Colonic mucosa (tissue), 4 donors: ENCODE measurements around the gene UBE2E1. TPM values are rescaled to one million over a fixed set of nuclear protein-coding genes. Genes with fewer than 3 reads are reported as not detected.

Source experiments
- DNase-seq: peaks from one replicate; pipeline ENCODE4 v3.0.0-alpha.2; 2020
- H3K27ac ChIP-seq: fragments of 200-600 bp; one replicate; pipeline ENCODE4 v1.8.0; 2021
- H3K27me3 ChIP-seq: fragments of 200-600 bp; one replicate; pipeline ENCODE4 v1.8.0; 2021
- H3K36me3 ChIP-seq: fragments of 200-600 bp; one replicate; pipeline ENCODE4 v1.8.0; 2021
- H3K4me1 ChIP-seq: fragments of 200-600 bp; one replicate; pipeline ENCODE4 v1.8.0; 2021; ENCODE audit warnings: mild to moderate bottlenecking
- H3K4me3 ChIP-seq: fragments of 200-600 bp; one replicate; pipeline ENCODE4 v1.8.0; 2021
- H3K9ac ChIP-seq, 2 donors: one replicate each; pipeline ENCODE4 v1.7.0; 2013; ENCODE audit warnings: control low read depth in 2 of 2, low read depth in 2 of 2, low read length in 2 of 2
- H3K9me3 ChIP-seq: fragments of 200-600 bp; one replicate; pipeline ENCODE4 v1.8.0; 2021
- CTCF ChIP-seq: fragments of 200-600 bp; IDR thresholded peaks from one replicate; pipeline ENCODE4 v1.8.0; 2022; ENCODE audit warnings: antibody characterized with exemption, mild to moderate bottlenecking
- intact Hi-C: fragments of 100-400 bp; cut with DNase I; formaldehyde crosslinking; loops from one replicate; pipeline ENCODE4 v1.14.1; 2022
- total RNA-seq, 2 donors: library from RNA; stranded (reverse); fragmentation: NEBNext Ultra II Directional in 1 of 2; extraction: Animal tissue kit (Norgen Biotek cat#: 25700) in 1 of 2; gene quantifications; one replicate each; pipeline ENCODE4 v1.2.1, GENCODE V29; 2021
- donor health status: healthy.
- donor health status: DM: no; HTN: no; CAD: no.
- donor health status: DM: no; HTN: no; CAD: no.

The UBE2E1 gene
- total RNA-seq, 2 donors from 2014 or later, result 68.6 to 81.7 TPM

DNA sequence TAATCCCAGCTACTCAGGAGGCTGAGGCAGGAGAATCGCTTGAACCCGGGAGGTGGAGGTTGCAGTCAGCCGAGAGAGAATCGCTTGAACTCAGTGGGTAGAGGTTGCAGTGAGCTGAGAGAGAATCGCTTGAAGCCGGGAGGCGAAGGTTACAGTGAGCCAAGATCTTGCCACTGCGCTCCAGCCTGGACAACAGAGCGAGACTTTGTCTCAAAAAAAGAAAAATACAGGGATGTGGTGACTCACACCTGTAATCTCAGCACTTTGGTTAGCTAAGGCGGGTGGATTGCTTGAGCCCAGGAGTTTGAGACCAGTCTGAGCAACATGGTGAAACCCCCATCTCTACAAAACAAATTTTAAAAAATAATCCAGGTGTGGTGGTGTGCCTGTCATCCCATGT lies 26.8 kb downstream of the UBE2E1 start:
- no peak for DNase-seq
- no peaks in the 10 kb centered on the region for H3K27me3 ChIP-seq
- H3K9ac ChIP-seq, result no peak overlapping the region
- intact Hi-C loops, result no loop called here
- TF ChIP-seq CTCF, result no peak
- no peaks in the 10 kb centered on the region for H3K4me1 ChIP-seq
- H3K9me3 ChIP-seq, result no peaks in the 10 kb centered on the region
- no peaks in the 10 kb centered on the region for H3K36me3 ChIP-seq
- no peak overlapping the region for H3K4me3 ChIP-seq
- no peak overlapping the region for H3K27ac ChIP-seq

GRCh38 chr3:23834082-23834870 lies 28.5 kb downstream of the UBE2E1 start:
- Histone ChIP-seq H3K36me3 (no peaks in the 10 kb centered on the region), H3K27ac (no peak overlapping the region), H3K9ac (no peak overlapping the region), H3K9me3 (no peaks in the 10 kb centered on the region), H3K4me3 (no peak overlapping the region), H3K4me1 (no peaks in the 10 kb centered on the region), H3K27me3 (no peaks in the 10 kb centered on the region)
- TF ChIP-seq CTCF, result no peak
- intact Hi-C loops, result no loop called here
- DNase-seq, result no peak

GRCh38 chr3:23835087-23835486 lies 29.3 kb downstream of the UBE2E1 start:
- intact Hi-C loops, result no loop called here
- no peaks in the 10 kb centered on the region for H3K9me3 ChIP-seq
- H3K36me3 ChIP-seq, result no peaks in the 10 kb centered on the region
- H3K27me3 ChIP-seq, result no peaks in the 10 kb centered on the region
- DNase-seq, result no peak
- no peak overlapping the region for H3K9ac ChIP-seq
- no peaks in the 10 kb centered on the region for H3K4me1 ChIP-seq
- TF ChIP-seq CTCF, result no peak
- H3K27ac ChIP-seq, result no peak overlapping the region
- H3K4me3 ChIP-seq, result no peak overlapping the region

DNA sequence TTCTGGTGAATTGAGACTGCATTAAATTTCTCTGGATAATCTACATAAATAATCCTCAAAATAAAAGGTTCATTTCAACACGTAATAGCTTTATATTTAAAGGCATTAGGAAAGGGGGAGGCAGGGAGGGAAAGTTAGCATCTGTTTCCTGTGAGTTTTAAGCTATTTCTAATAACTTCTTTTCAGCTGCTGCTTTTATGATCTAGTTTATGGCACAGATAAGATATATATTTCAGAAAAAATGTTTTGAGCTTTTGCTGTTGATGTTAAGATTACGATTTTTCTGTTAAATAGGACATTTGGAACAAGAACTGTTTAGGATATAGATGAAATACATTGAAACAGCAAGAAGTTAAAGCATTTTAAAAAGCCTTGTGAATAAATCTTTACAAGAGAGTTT lies 30.0 kb downstream of the UBE2E1 start:
- DNase-seq, result no peak

GRCh38 chr3:23836536-23837230 lies 30.9 kb downstream of the UBE2E1 start:
- no peaks in the 10 kb centered on the region for H3K4me1 ChIP-seq
- no peak for TF ChIP-seq CTCF
- no peaks in the 10 kb centered on the region for H3K36me3 ChIP-seq
- no peak overlapping the region for H3K9ac ChIP-seq
- H3K9me3 ChIP-seq, result no peaks in the 10 kb centered on the region
- H3K27ac ChIP-seq, result no peak overlapping the region
- intact Hi-C loops, result no loop called here
- H3K4me3 ChIP-seq, result no peak overlapping the region
- no peak for DNase-seq
- no peaks in the 10 kb centered on the region for H3K27me3 ChIP-seq

More for the DNA sequence above, 30.0 kb downstream of the UBE2E1 start:
- H3K4me1 ChIP-seq, result no peaks in the 10 kb centered on the region
- no peak for TF ChIP-seq CTCF
- no peak overlapping the region for H3K4me3 ChIP-seq
- H3K9ac ChIP-seq, result no peak overlapping the region
- intact Hi-C loops, result no loop called here
- H3K36me3 ChIP-seq, result no peaks in the 10 kb centered on the region
- no peaks in the 10 kb centered on the region for H3K9me3 ChIP-seq
- H3K27me3 ChIP-seq, result no peaks in the 10 kb centered on the region
- no peak overlapping the region for H3K27ac ChIP-seq
